H1 (cell line): ENCODE measurements around the gene EMC1. TPM values are rescaled to one million over a fixed set of nuclear protein-coding genes. Genes with fewer than 3 reads are reported as not detected.

Experiments used
- CTCF ChIA-PET: fragments of 300-600 bp; sonication (Branson Sonifier 250); formaldehyde crosslinking; loops from one replicate; lab custom pipeline; 2021; ENCODE audit not compliant: partially characterized antibody; lab: Charles Lee
- POLR2A ChIA-PET: fragments of 300-600 bp; sonication (Branson Sonifier 250); formaldehyde crosslinking; loops from one replicate; lab custom pipeline; 2021; ENCODE audit warnings: inconsistent platforms; ENCODE audit not compliant: partially characterized antibody; lab: Charles Lee
- DNase-seq, 2 experiments: peaks; one replicate each; pipeline versions ENCODE4 v3.0.0 to v3.0.0-alpha.2; 2010 to 2022; ENCODE audit warnings: low spot score in 2 of 2, low read depth in 1 of 2, mixed read lengths in 1 of 2
- FAIRE-seq: peaks from 2 replicates; lab custom pipeline; 2011; peaks lifted over from hg19 to GRCh38; lab: Jason Lieb, UNC
- H2AFZ ChIP-seq: 2 replicates; pipeline ENCODE4 v1.8.1; 2012; ENCODE audit warnings: low read length, inconsistent platforms
- H2AK5ac ChIP-seq: 2 replicates; pipeline ENCODE4 v1.6.1; 2013; ENCODE audit warnings: low read depth, low read length
- H2BK120ac ChIP-seq: replicated peaks from 2 replicates; pipeline ENCODE3; 2013; ENCODE audit warnings: low read depth, low read length, inconsistent platforms
- H2BK12ac ChIP-seq: 2 replicates; pipeline ENCODE4 v1.6.1; 2013; ENCODE audit warnings: low read depth, low read length
- H2BK15ac ChIP-seq: 2 replicates; pipeline ENCODE4 v1.6.1; 2013; ENCODE audit warnings: low read length
- H2BK20ac ChIP-seq: 2 replicates; pipeline ENCODE4 v1.6.1; 2013; ENCODE audit warnings: low read length
- H2BK5ac ChIP-seq: 2 replicates; pipeline ENCODE4 v1.6.1; 2013; ENCODE audit warnings: low read depth, low read length
- H3K14ac ChIP-seq: 2 replicates; pipeline ENCODE4 v1.6.1; 2013; ENCODE audit warnings: inconsistent platforms; ENCODE audit not compliant: insufficient read length
- H3K18ac ChIP-seq: 2 replicates; pipeline ENCODE4 v1.6.1; 2013; ENCODE audit warnings: low read length; ENCODE audit errors: extremely low read depth
- H3K23ac ChIP-seq: 2 replicates; pipeline ENCODE4 v1.6.1; 2013; ENCODE audit warnings: inconsistent platforms; ENCODE audit not compliant: insufficient read length
- H3K23me2 ChIP-seq: 2 replicates; pipeline ENCODE4 v1.6.1; 2013; ENCODE audit warnings: low read depth, low read length
- H3K27ac ChIP-seq: 2 replicates; pipeline ENCODE4 v1.6.1; 2011; ENCODE audit warnings: low read depth, low read length, inconsistent platforms
- H3K27me3 ChIP-seq, 4 experiments: replicated peaks in 1 of 4; 1 replicate in 1 of 4; 2 replicates in 3 of 4; pipeline versions ENCODE4 v1.6.1 to v1.8.1; 2011 to 2013; ENCODE audit warnings: low read length in 3 of 4, mild to moderate bottlenecking in 3 of 4, inconsistent platforms in 2 of 4, mixed read lengths in 2 of 4, moderate library complexity in 1 of 4; ENCODE audit not compliant: control insufficient read depth in 3 of 4, insufficient read depth in 3 of 4; ENCODE audit errors: extremely low read depth in 1 of 4
- H3K36me3 ChIP-seq, 4 experiments: 2 replicates each; pipeline versions ENCODE4 v1.6.1 to v1.8.1; 2011 to 2013; ENCODE audit warnings: mild to moderate bottlenecking in 4 of 4, low read length in 3 of 4, moderate library complexity in 2 of 4, control low read depth in 1 of 4, inconsistent platforms in 1 of 4; ENCODE audit not compliant: insufficient read depth in 4 of 4, control insufficient read depth in 2 of 4
- H3K4ac ChIP-seq: replicated peaks from 2 replicates; pipeline ENCODE3; 2013; ENCODE audit warnings: low read length, low read depth, mixed read lengths, inconsistent platforms; ENCODE audit not compliant: insufficient read length
- H3K4me1 ChIP-seq, 4 experiments: replicated peaks in 1 of 4; 1 replicate in 1 of 4; 2 replicates in 3 of 4; pipeline versions ENCODE4 v1.6.1 to v1.8.1; 2011 to 2013; ENCODE audit warnings: low read length in 3 of 4, inconsistent platforms in 2 of 4, mixed read lengths in 1 of 4; ENCODE audit not compliant: insufficient read depth in 4 of 4, control insufficient read depth in 3 of 4
- H3K4me2 ChIP-seq, 2 experiments: 2 replicates each; pipeline versions ENCODE4 v1.6.1 to v1.8.1; 2011 to 2013; ENCODE audit warnings: low read depth in 2 of 2, low read length in 2 of 2, control low read depth in 1 of 2, inconsistent platforms in 1 of 2, mild to moderate bottlenecking in 1 of 2; ENCODE audit not compliant: insufficient read depth in 1 of 2
- H3K4me3 ChIP-seq, 4 experiments: fragments of 200-600, 300-600 bp in 1 of 4; sonication (generic), shearing (Covaris generic), sonication (Bioruptor Twin) in 1 of 4; 2 replicates each; pipeline versions ENCODE4 v1.5.1 to v1.8.1; 2011 to 2016; ENCODE audit warnings: low read length in 4 of 4, low read depth in 3 of 4, control low read depth in 2 of 4, inconsistent platforms in 2 of 4, mild to moderate bottlenecking in 2 of 4, mixed read lengths in 1 of 4, moderate library complexity in 1 of 4; ENCODE audit not compliant: insufficient read depth in 2 of 4; ENCODE audit errors: extremely low read depth in 1 of 4
- H3K56ac ChIP-seq: replicated peaks from 2 replicates; pipeline ENCODE3; 2013; ENCODE audit warnings: low read depth, mild to moderate bottlenecking, mixed read lengths, low read length, inconsistent platforms; ENCODE audit not compliant: insufficient read length
- H3K79me1 ChIP-seq: 2 replicates; pipeline ENCODE4 v1.6.1; 2013; ENCODE audit warnings: low read depth, low read length, control low read depth
- H3K79me2 ChIP-seq, 2 experiments: 2 replicates each; pipeline versions ENCODE4 v1.6.1 to v1.8.1; 2012 to 2013; ENCODE audit warnings: low read length in 2 of 2, mild to moderate bottlenecking in 2 of 2, inconsistent platforms in 1 of 2; ENCODE audit not compliant: insufficient read depth in 2 of 2, control insufficient read depth in 1 of 2
- H3K9ac ChIP-seq, 4 experiments: replicated peaks in 1 of 4; 1 replicate in 1 of 4; 2 replicates in 3 of 4; pipeline versions ENCODE4 v1.6.1 to v1.8.1; 2011 to 2013; ENCODE audit warnings: low read depth in 3 of 4, low read length in 3 of 4, control low read depth in 2 of 4, mild to moderate bottlenecking in 2 of 4, moderate library complexity in 2 of 4, inconsistent platforms in 1 of 4; ENCODE audit errors: extremely low read depth in 1 of 4
- H3K9me3 ChIP-seq, 2 experiments: 2 replicates each; pipeline versions ENCODE4 v1.6.1 to v1.8.1; 2012 to 2013; ENCODE audit warnings: mild to moderate bottlenecking in 2 of 2, moderate library complexity in 2 of 2, control low read depth in 1 of 2, inconsistent platforms in 1 of 2, low read depth in 1 of 2, low read length in 1 of 2, mixed read lengths in 1 of 2; ENCODE audit not compliant: insufficient read depth in 2 of 2
- H4K20me1 ChIP-seq, 2 experiments: replicated peaks in 1 of 2; 2 replicates each; pipeline versions ENCODE3 to v1.8.1; 2011 to 2013; ENCODE audit warnings: inconsistent platforms in 2 of 2, low read length in 2 of 2, mild to moderate bottlenecking in 1 of 2; ENCODE audit not compliant: insufficient read depth in 2 of 2, control insufficient read depth in 1 of 2
- H4K5ac ChIP-seq: 2 replicates; pipeline ENCODE4 v1.6.1; 2013; ENCODE audit warnings: low read length, low read depth, mixed read lengths, inconsistent platforms; ENCODE audit not compliant: insufficient read length
- H4K8ac ChIP-seq: 2 replicates; pipeline ENCODE4 v1.8.0; 2013; ENCODE audit warnings: mild to moderate bottlenecking, moderate library complexity, low read length, inconsistent platforms; ENCODE audit not compliant: insufficient read depth; ENCODE audit errors: extremely low read depth
- H4K91ac ChIP-seq: replicated peaks from 2 replicates; pipeline ENCODE3; 2013; ENCODE audit warnings: low read length, mixed read lengths, inconsistent platforms; ENCODE audit not compliant: insufficient read length
- ATF2 ChIP-seq: IDR thresholded peaks from 2 replicates; pipeline ENCODE4 v1.6.1; 2012; ENCODE audit warnings: low read length, inconsistent platforms
- CBX8 ChIP-seq: fragments of 300-800, 300-1000 bp; sonication (generic); IDR thresholded peaks from 2 replicates; pipeline ENCODE4 v1.7.1; 2016; ENCODE audit warnings: low read depth, low read length, borderline replicate concordance
- CHD2 ChIP-seq: IDR thresholded peaks from 2 replicates; pipeline ENCODE4 v1.6.1; 2012; ENCODE audit warnings: low read length, improper control_type of control experiment
- NRF1 ChIP-seq: IDR thresholded peaks from 2 replicates; pipeline ENCODE4 v1.6.1; 2011; ENCODE audit warnings: mild to moderate bottlenecking, low read depth, low read length, improper control_type of control experiment
- POLR2AphosphoS5 ChIP-seq: IDR thresholded peaks from 2 replicates; pipeline ENCODE4 v1.6.1; 2011; ENCODE audit warnings: low read depth, low read length
- RFX5 ChIP-seq: IDR thresholded peaks from 2 replicates; pipeline ENCODE4 v1.6.1; 2011; ENCODE audit warnings: low read depth, low read length, improper control_type of control experiment, borderline replicate concordance
- SP1 ChIP-seq: IDR thresholded peaks from 2 replicates; pipeline ENCODE4 v1.6.1; 2011; ENCODE audit warnings: low read depth, low read length
- SUZ12 ChIP-seq: fragments of 200-600 bp; sonication (generic); IDR thresholded peaks from 2 replicates; pipeline ENCODE4 v1.6.1; 2012; ENCODE audit warnings: mild to moderate bottlenecking, inconsistent platforms, low read length, moderate library complexity, mixed read lengths
- TAF7 ChIP-seq: optimal IDR thresholded peaks from 2 replicates; pipeline ENCODE3; 2011; ENCODE audit warnings: low read depth, mild to moderate bottlenecking, inconsistent platforms, low read length, moderate library complexity, borderline replicate concordance
- USF2 ChIP-seq: IDR thresholded peaks from 2 replicates; pipeline ENCODE4 v1.6.1; 2011; ENCODE audit warnings: low read length, improper control_type of control experiment
- ZNF274 ChIP-seq: IDR thresholded peaks from 2 replicates; pipeline ENCODE4 v1.7.0; 2012; ENCODE audit warnings: low read length, borderline replicate concordance; ENCODE audit errors: extremely low read depth
- WGBS, 2 experiments: shearing (Covaris generic) in 1 of 2; methylation state at CpG; one replicate each; pipeline versions ENCODE4 v1.1.6 to v1.1.7; 2013 to 2015; ENCODE audit warnings: low lambda C conversion rate in 2 of 2, mixed read lengths in 2 of 2, inconsistent platforms in 1 of 2, low coverage in 1 of 2, missing lambda C conversion rate in 1 of 2; ENCODE audit not compliant: insufficient replicate concordance in 2 of 2, insufficient coverage in 1 of 2, insufficient read length in 1 of 2; ENCODE audit errors: extremely low coverage in 1 of 2, missing lambda C conversion rate in 1 of 2; 5-methylcytosine and 5-hydroxymethylcytosine counted together
- polyA plus RNA-seq, 7 experiments: library from polyadenylated mRNA; depleted of rRNA in 3 of 7; stranded (reverse) in 5 of 7; unstranded in 2 of 7; fragments of >200 nt in 5 of 7; fragments of 200-250 nt in 2 of 7; gene quantifications; 1 replicate in 5 of 7; 2 replicates in 1 of 7; 4 replicates in 1 of 7; pipeline versions ENCODE4 v1.2.1 to v1.2.3, GENCODE V29; 2011 to 2013; ENCODE audit warnings: missing spikeins in 2 of 7, mixed read lengths in 2 of 7
- total RNA-seq: library from RNA; stranded (reverse); fragmentation: NEBNext Ultra II Directional; extraction: Animal tissue kit (Norgen Biotek cat#: 25700); gene quantifications from 2 replicates; pipeline ENCODE4 v1.2.1, GENCODE V29; 2021

Gene EMC1
- total and polyA plus RNA-seq, 2 of the 8 experiments (the other 6 are each of a cell fraction or from before 2014, with no cell fraction given): 51.0 to 53.5 TPM

GRCh38 chr1:19205403-19205802 is 45.9 kb downstream of the EMC1 start:
- Histone ChIP-seq H3K9me3 (no peaks in the 10 kb centered on the region), H4K8ac (no peak overlapping the region), H2BK12ac (no peak overlapping the region), H3K56ac (no peak overlapping the region), H2BK5ac (no peak overlapping the region), H2BK15ac (no peak overlapping the region), H3K27ac (no peak overlapping the region), H3K18ac (no peak overlapping the region), H3K14ac (no peak overlapping the region), H2AFZ (no peak overlapping the region), H3K4me1 (peaks cover 0 to 3% (median 0%) of the 10 kb centered on the region in 4 experiments; a peak in 2 of 7 replicates), H4K20me1 (peaks cover 20 to 21% of the 10 kb centered on the region in 2 experiments), H2AK5ac (no peak overlapping the region), H4K5ac (no peak overlapping the region), H3K79me1 (no peaks in the 10 kb centered on the region; the same call in none of the 2 replicates), H3K4me3 (no peak overlapping the region), H3K4ac (no peak overlapping the region), H4K91ac (no peak overlapping the region), H3K9ac (no peak overlapping the region), H3K79me2 (peaks cover 60 to 93% of the 10 kb centered on the region in 2 experiments), H2BK20ac (no peak overlapping the region), H3K27me3 (no peaks in the 10 kb centered on the region), H3K4me2 (no peak overlapping the region), H2BK120ac (no peak overlapping the region), H3K23me2 (peaks cover 4% of the 10 kb centered on the region; the same call in 1 of the 2 replicates), H3K23ac (no peak overlapping the region), H3K36me3 (peaks cover 0 to 7% (median 1%) of the 10 kb centered on the region in 4 experiments; a peak in 4 of 8 replicates)
- FAIRE-seq (no peak), DNase-seq (no peak)
- CTCF ChIA-PET: interaction anchor here (1.7 kb wide), 1 partner anchor 445 kb away, joined by 3 read pairs; no protein-coding TSS in a partner anchor
- 82% methylated on average over 1 of the region's 1 CpG; no CpG with 5 or more reads in 1 of the 2 experiments for WGBS, 2 experiments
- POLR2A ChIA-PET: interaction anchor here (1.0 to 6.4 kb wide), 3 partner anchors 10 to 46 kb away, joined by 3 to 42 read pairs (median 3); partner anchors contain the start of gene EMC1
- no peak for TF ChIP-seq SP1
- no peak for TF ChIP-seq NRF1
- no peak for TF ChIP-seq ZNF274
- TF ChIP-seq CBX8: no peak
- TF ChIP-seq RFX5: no peak
- no peak for TF ChIP-seq USF2
- TF ChIP-seq SUZ12: no peak
- TF ChIP-seq ATF2: no peak
- no peak for TF ChIP-seq CHD2
- no peak for TF ChIP-seq POLR2AphosphoS5
- TF ChIP-seq TAF7: no peak
